Stimulated activated CD4-positive, alpha-beta T cell treated with anti-CD3 and anti-CD28 coated beads, Interleukin-4, amount 100 ng/mL, for 1 hour (primary cell): Measurements from ENCODE around the gene MSH3.
"Not testable (repeated sequence)": the region's sequence is repeated elsewhere in the genome, so short reads cannot be mapped to it uniquely, and the experiment has no call there.

Experiments used
- DNase-seq: peaks from one replicate; pipeline ENCODE4 v3.0.0-alpha.2; 2020

The MSH3 gene

GRCh38 chr5:80799041-80799440 is 144.6 kb downstream of the MSH3 start:
- DNase-seq = no peak

GRCh38 chr5:80799573-80799972 is 145.1 kb downstream of the MSH3 start:
- DNase-seq = no peak

- DNase-seq = no peak
These were observed 149.9 kb downstream of the MSH3 start for GRCh38 chr5:80804332-80804731.

GRCh38 chr5:80805038-80805437 is 150.6 kb downstream of the MSH3 start:
- DNase-seq = no peak

- no peak for DNase-seq
These were observed 152.5 kb downstream of the MSH3 start for GRCh38 chr5:80806929-80807328.

- no peak for DNase-seq
These were observed 155.0 kb downstream of the MSH3 start for GRCh38 chr5:80809451-80809850.

- DNase-seq = no peak
These were observed 156.0 kb downstream of the MSH3 start for GRCh38 chr5:80810425-80810824.

GRCh38 chr5:80816590-80816989 is 162.1 kb downstream of the MSH3 start:
- DNase-seq = no peak

GRCh38 chr5:80820685-80821084 is 166.2 kb downstream of the MSH3 start:
- DNase-seq = no peak

GRCh38 chr5:80822640-80823039 is 168.2 kb downstream of the MSH3 start:
- no peak for DNase-seq

GRCh38 chr5:80824159-80824558 is 169.7 kb downstream of the MSH3 start:
- DNase-seq = not testable (repeated sequence)

- DNase-seq = no peak
These were observed 171.5 kb downstream of the MSH3 start for GRCh38 chr5:80825786-80826460.

GRCh38 chr5:80834710-80835109 is 180.3 kb downstream of the MSH3 start:
- no peak for DNase-seq

GRCh38 chr5:80835128-80835527 is 180.7 kb downstream of the MSH3 start:
- no peak for DNase-seq

GRCh38 chr5:80837679-80838078 is 183.2 kb downstream of the MSH3 start:
- no peak for DNase-seq

GRCh38 chr5:80841026-80841797 is 186.8 kb downstream of the MSH3 start:
- not testable (repeated sequence) for DNase-seq

GRCh38 chr5:80846422-80846821 is 192.0 kb downstream of the MSH3 start:
- DNase-seq = not testable (repeated sequence)

- DNase-seq = not testable (repeated sequence)
These were observed 195.7 kb downstream of the MSH3 start for GRCh38 chr5:80850168-80850567.

GRCh38 chr5:80852331-80853245 is 198.1 kb downstream of the MSH3 start:
- DNase-seq = no peak

- no peak for DNase-seq
These were observed 199.0 kb downstream of the MSH3 start for GRCh38 chr5:80853413-80853812.

- no peak for DNase-seq
These were observed 200.1 kb downstream of the MSH3 start for GRCh38 chr5:80854583-80854982.

GRCh38 chr5:80860924-80861613 is 206.6 kb downstream of the MSH3 start:
- DNase-seq = no peak

GRCh38 chr5:80863708-80864107 is 209.3 kb downstream of the MSH3 start:
- DNase-seq = no peak
